Cerebellar cortex (tissue), 1 donor: ENCODE measurements around the gene GBP3.
"Not testable (repeated sequence)": the region's sequence is repeated elsewhere in the genome, so short reads cannot be mapped to it uniquely, and the experiment has no call there.

Source experiments
- DNase-seq: peaks from one replicate; pipeline ENCODE4 v3.0.0-alpha.2; 2015; ENCODE audit warnings: low spot score

Gene GBP3

GRCh38 chr1:89041119-89041641 lies 18.5 kb upstream of the GBP3 start:
- no peak for DNase-seq

GRCh38 chr1:89040315-89040626 lies 17.6 kb upstream of the GBP3 start:
- no peak for DNase-seq

- DNase-seq, result no peak
These were observed 14.5 kb upstream of the GBP3 start for GRCh38 chr1:89037186-89037585.

- DNase-seq, result no peak
These were observed 12.4 kb upstream of the GBP3 start for GRCh38 chr1:89035080-89035479.

GRCh38 chr1:89034004-89034403 lies 11.3 kb upstream of the GBP3 start:
- DNase-seq, result not testable (repeated sequence)

- DNase-seq, result not testable (repeated sequence)
These were observed 6.4 kb upstream of the GBP3 start for GRCh38 chr1:89029051-89029450.

GRCh38 chr1:89025928-89026327 lies 3.3 kb upstream of the GBP3 start:
- no peak for DNase-seq

- DNase-seq, result no peak
These were observed 360 bp upstream of the GBP3 start for GRCh38 chr1:89023026-89023425.

GRCh38 chr1:89018318-89018717 lies 4.3 kb downstream of the GBP3 start:
- not testable (repeated sequence) for DNase-seq

- DNase-seq, result no peak
These were observed 14.2 kb downstream of the GBP3 start for GRCh38 chr1:89008511-89008910.

GRCh38 chr1:89005286-89006151 lies 17.1 kb downstream of the GBP3 start:
- no peak for DNase-seq

GRCh38 chr1:89002176-89002575 lies 20.5 kb downstream of the GBP3 start:
- DNase-seq, result not testable (repeated sequence)

- DNase-seq, result no peak
These were observed 21.2 kb downstream of the GBP3 start for GRCh38 chr1:89001510-89001909.

GRCh38 chr1:88998716-88999115 lies 23.9 kb downstream of the GBP3 start:
- peak; percentile 84 for DNase-seq

- no peak for DNase-seq
These were observed 32.2 kb downstream of the GBP3 start for GRCh38 chr1:88990426-88990825.

GRCh38 chr1:88985692-88986091 lies 37.0 kb downstream of the GBP3 start:
- no peak for DNase-seq

GRCh38 chr1:88985032-88985431 lies 37.6 kb downstream of the GBP3 start:
- DNase-seq, result no peak

- no peak for DNase-seq
These were observed 38.1 kb downstream of the GBP3 start for GRCh38 chr1:88984569-88984968.

GRCh38 chr1:88983791-88984559 lies 38.7 kb downstream of the GBP3 start:
- peak; percentile 65 for DNase-seq

GRCh38 chr1:88982055-88982454 lies 40.6 kb downstream of the GBP3 start:
- no peak for DNase-seq

- DNase-seq, result not testable (repeated sequence)
These were observed 41.2 kb downstream of the GBP3 start for GRCh38 chr1:88981506-88981905.

- no peak for DNase-seq
These were observed 41.8 kb downstream of the GBP3 start for GRCh38 chr1:88980870-88981269.

GRCh38 chr1:88979749-88980116 lies 42.9 kb downstream of the GBP3 start:
- DNase-seq, result no peak
